NCI-H2107 treated with DMSO at 0.1 percent for 48 hours (cell line): Measurements from ENCODE around the gene KRAS.

ENCODE experiments used
- DNase-seq: peaks from one replicate; lab custom pipeline; 2025; ENCODE audit not compliant: unreplicated experiment; lab: John Stamatoyannopoulos, UW

KRAS gene

DNA sequence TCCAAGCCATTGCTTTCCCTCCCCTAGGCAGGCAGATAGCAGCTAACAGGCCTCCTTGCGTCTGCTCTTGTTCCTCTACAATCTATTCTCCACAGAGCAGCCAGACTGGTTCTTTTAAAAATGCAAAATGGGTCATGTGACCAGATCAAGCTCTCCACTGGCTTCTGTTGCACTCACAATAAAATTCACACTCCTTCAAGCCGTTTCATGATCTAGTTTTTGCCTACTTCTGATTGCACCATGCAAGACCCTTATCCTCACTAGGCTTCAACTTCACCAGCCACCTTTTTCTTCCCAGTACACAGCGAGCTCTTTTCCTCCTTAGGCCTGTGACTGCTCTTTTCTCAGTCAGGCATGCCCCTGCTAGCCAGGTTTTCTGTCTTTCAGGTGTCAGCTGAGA is 6.1 kb upstream of the KRAS start:
- DNase-seq: no peak

DNA sequence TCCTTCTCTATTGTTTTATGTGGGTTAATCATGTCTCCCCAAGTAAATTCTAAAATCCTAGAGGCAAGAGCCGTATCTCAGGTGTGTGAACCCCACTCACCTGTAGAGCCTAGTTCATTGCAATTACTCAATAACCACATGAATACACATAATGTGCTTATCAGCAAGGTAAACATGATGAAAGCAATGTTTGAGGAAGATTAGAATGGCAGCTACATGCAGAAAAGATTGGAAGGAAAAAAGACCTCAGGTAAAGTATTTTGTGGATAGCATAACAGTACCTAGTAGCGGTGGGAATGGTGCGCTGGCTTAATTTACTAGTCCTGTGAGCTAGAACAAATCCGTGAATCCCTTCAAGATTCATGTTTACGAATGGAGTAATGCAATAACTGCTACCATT is 5.3 kb upstream of the KRAS start:
- no peak for DNase-seq

GRCh38 chr12:25254271-25254880 is 3.6 kb upstream of the KRAS start:
- no peak for DNase-seq

DNA sequence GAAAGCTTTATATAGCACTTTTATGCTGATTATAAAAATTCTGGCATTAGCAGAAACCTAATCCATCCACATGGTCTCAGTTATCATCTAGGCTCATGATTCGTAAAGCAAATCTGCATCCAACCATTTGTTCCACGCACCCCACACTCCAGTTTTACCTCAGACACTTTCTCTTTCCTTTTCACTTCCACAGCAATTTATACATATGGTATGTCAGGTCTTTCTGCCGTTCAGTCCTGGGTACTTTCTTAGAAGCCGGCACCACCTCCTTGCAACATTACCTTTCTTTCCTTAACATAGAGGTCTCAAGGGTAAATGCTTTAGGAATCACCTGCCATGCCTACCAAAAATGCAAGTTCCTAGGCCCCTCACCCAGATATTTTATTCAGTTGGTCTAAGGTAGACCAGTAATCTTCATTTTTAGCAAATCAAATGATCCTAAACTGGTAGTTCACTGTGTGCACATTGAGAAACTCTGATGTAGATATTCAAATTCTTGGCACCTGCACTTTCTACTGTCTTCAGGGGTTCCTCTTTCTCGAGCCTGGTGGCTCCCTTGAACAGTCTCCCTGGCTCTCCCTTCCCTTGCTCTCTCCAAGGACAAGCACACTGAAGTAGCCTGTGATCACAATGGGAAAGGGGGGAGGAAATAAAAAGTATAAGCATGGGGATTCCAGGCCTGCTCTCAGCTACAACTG is 2.8 kb upstream of the KRAS start:
- no peak for DNase-seq

- DNase-seq: no peak
Measured at GRCh38 chr12:25252946-25253345, 2.2 kb upstream of the KRAS start.

- no peak for DNase-seq
Measured at GRCh38 chr12:25251769-25252168, 1.0 kb upstream of the KRAS start.

DNA sequence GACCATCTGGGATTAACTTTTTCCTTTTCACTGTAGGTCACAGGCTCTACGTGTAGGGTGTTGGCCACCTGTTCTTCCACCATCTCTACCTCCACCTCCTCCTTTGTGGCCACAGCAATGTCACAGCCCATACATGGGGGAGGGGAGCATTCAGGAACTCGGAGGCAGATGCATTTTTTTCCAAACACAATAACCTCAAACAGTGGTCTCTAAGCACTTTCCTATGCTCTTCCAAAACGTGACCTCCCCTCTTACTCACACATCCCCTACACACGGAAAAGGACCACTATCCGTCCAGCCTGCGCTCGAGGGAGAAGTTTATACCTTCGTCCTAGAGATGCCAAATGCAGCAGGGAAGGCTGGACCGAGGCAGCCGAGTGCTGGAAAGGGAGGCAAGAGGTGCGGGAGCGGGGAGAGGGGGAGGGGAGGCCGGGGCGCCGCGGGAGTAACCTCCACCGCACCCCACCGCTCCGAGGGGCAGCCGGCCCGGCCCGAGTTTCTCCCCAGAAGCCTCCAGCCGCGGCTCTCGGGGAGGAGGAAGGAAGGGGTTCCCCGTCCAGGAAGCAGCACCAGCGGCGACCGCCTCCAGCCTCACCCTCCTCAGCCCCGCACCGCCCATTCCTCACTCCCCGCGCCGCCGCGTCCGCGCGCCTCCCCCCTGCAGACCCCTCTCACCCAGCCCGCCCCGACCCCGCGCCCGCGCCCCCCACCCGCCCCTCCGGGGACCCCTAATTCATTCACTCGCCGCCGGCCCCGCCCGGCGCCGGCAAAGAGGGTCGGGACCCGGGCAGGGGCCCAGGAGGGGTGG is 594 bp downstream of the KRAS start:
- DNase-seq: peak; percentile 30

DNA sequence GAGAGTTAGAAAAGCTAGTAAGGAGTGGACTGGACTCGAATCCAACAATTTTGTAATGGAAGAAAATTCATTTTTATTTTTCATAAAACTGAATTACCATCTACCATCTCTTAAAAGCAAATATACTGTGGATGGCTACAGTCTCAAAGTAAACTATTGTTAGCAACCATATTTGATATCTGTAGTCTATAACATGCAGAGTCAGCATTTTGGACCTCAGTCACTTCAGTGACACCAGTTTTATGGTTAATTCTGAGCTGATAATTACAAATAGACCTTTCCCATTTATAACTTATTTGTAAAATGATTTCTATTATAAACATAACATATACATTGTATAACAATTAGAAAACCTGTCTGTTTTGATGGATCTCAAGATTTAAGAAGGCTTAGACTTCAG is 2.0 kb downstream of the KRAS start:
- DNase-seq: no peak

DNA sequence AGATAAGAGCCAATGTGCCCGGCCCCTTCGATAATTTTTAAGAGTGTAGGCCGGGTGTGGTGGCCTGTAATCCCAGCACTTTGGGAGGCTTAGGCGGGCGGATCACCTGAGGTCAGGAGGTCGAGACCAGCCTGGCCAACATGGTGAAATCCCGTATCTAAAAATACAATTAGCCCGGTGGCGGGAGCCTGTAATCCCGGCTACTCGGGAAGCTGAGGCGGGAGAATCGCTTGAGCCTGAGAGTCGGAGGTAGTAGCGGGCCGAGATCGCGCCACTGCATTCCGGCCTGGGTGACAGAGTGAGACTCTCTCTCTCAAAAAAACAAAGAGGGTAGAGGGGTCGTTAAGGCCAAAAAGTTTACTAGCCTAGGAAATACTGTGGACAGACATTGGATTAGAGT is 2.6 kb downstream of the KRAS start:
- DNase-seq: no peak

GRCh38 chr12:25245491-25245890 is 5.2 kb downstream of the KRAS start:
- no peak for DNase-seq

- DNase-seq: no peak
Measured at GRCh38 chr12:25243680-25243990, 7.1 kb downstream of the KRAS start.

DNA sequence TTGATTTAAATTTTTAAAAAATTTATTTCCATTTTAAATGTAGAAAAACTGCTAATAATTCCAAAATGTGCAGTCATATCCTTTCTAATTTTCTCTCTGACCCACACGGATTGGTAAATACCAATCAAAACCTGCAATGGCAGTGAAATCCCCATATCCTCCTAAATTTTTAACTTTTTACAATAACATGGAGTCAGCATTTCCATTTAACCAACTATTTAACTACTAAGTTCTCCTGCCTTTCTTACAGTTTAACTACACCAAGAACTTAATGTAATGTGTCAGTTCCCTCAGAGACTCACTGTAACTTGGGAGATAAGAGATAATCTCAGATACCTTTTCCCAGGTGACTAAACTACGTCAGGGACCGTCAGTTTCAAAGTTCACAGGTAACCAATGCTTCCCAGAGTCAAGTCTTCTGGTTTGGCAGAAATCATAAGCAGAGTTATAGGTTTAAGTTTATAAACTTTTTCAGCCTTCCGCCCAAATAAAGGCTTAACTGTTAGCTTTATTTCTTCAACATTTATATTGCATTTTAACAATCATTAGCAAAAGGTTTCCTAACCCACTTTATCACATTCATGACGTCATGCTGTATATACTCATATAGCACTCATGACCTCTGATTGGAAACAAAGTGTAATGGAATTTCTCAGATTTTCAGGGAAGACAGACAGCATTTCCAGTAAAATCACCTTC is 7.6 kb downstream of the KRAS start:
- no peak for DNase-seq

DNA sequence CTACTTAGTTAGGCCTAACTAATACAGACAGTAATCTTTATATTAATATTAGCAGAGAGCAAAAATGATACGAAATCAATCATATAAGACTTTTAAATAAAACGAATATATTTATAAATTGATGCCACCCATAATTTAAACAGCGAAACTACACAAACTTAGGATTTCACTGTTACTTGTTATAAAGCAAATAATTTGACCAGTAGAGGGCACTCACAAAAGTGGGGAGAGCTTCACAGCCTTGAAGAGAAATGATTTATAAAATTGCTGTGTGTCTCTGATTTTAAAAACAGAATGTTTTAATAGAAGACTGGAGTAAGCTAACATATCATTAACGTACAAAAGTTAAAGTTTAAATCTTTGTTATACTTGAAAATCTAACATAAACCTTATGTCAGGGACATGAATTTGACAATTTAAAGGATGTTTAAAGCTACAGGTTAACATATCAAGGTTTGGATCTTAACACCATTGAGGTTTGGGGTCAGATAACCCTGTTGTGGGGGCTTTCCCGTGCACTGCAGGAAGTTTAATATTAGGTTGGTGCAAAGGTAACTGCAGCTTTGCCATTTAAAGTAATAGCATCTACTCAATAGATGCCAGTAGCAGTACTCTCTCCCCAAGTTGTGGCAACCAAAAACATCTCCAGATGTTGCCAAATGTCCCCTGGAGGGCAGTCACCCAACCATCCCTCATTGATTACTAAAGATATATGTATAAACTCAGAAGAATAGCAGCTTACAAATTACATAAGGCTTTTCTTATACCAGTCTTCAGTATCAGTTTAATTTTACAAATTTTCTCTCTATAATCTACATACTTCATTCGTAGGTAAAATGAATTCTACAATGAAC is 9.3 kb downstream of the KRAS start:
- peak; percentile 7 for DNase-seq

- no peak for DNase-seq
Measured at GRCh38 chr12:25236626-25237025, 14.1 kb downstream of the KRAS start.

- no peak for DNase-seq
Measured at GRCh38 chr12:25236190-25236589, 14.5 kb downstream of the KRAS start.

- DNase-seq: no peak
Measured at GRCh38 chr12:25213338-25213737, 37.4 kb downstream of the KRAS start.

DNA sequence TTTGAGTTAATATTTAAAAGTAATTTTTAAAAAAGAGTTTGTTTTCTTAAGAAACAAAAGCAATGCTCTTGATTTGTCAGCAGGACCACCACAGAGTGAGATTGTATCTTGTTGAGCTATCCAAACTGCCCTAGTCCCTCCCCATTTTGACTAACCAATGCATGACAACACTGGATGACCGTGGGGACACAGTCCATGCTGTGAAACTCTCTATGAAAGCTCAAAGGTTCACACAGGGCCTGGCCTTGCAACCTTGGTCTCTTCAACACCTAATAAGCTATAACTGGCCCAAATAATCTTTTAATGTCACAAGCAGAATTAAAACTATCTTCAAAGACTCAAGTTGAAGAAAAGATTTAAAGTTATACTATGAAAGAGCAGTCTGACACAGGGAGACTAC is 42.2 kb downstream of the KRAS start:
- no peak for DNase-seq

DNA sequence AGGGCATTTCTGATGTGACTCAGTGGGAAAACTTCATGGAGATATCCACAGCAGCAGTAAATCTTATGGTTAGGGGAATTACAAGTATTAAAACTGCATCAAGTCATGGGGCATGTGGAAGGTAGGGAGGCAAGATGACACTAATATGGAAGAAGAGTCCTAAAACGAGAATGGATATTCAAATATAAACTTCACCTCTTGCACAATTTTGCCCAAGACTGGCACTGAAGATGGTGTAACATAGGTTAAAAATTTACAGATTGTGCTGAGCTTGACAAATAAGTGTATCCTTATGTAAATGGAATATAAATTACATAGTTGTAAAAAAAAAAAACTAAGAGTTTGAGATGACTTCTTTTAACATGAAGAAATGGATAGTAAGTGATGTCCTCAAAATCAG is 42.9 kb downstream of the KRAS start:
- DNase-seq: no peak

- DNase-seq: no peak
Measured at GRCh38 chr12:25207411-25207810, 43.3 kb downstream of the KRAS start.

DNA sequence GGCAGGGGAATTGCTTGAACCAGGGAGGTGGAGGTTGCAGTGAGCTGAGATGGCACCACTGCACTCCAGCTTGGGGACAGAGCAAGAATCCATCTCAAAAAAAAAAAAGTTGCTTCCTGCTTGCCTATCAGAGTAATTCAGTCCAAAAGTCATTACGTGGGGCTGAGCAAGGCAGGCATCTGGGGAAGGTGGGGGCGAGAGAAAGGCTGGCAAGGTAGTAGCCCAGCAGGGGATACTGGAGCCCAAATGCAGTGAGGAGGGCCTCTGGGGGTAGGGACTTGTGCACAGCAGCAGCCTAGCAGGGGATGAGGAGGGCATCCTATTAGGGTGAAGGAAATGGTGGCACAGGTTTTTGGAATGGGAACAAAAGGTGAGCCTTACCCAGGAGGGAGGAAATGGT is 48.6 kb downstream of the KRAS start:
- no peak for DNase-seq

GRCh38 chr12:25200703-25201102 is 50.0 kb downstream of the KRAS start:
- DNase-seq: no peak
